Muscle of back (tissue), 11 donors: ENCODE measurements around the gene ZSCAN1. TPM values are rescaled to one million over a fixed set of nuclear protein-coding genes. Genes with fewer than 3 reads are reported as not detected.

Experiments used
- DNase-seq, 3 donors: peaks; one replicate each; pipeline versions ENCODE4 v3.0.0 to v3.0.0-alpha.2; 2013
- polyA plus RNA-seq, 10 donors: library from polyadenylated mRNA; unstranded; fragments of 120-200 nt; gene quantifications; one replicate each; pipeline ENCODE4 v1.2.1, GENCODE V29; 2013; ENCODE audit not compliant: insufficient read length in 10 of 10

The ZSCAN1 gene
- polyA plus RNA-seq, 10 donors = 0.48 to 1.5 (median 0.91) TPM

- DNase-seq = no peak
Measured at GRCh38 chr19:58040751-58041525, 7.1 kb downstream of the ZSCAN1 start.

DNA sequence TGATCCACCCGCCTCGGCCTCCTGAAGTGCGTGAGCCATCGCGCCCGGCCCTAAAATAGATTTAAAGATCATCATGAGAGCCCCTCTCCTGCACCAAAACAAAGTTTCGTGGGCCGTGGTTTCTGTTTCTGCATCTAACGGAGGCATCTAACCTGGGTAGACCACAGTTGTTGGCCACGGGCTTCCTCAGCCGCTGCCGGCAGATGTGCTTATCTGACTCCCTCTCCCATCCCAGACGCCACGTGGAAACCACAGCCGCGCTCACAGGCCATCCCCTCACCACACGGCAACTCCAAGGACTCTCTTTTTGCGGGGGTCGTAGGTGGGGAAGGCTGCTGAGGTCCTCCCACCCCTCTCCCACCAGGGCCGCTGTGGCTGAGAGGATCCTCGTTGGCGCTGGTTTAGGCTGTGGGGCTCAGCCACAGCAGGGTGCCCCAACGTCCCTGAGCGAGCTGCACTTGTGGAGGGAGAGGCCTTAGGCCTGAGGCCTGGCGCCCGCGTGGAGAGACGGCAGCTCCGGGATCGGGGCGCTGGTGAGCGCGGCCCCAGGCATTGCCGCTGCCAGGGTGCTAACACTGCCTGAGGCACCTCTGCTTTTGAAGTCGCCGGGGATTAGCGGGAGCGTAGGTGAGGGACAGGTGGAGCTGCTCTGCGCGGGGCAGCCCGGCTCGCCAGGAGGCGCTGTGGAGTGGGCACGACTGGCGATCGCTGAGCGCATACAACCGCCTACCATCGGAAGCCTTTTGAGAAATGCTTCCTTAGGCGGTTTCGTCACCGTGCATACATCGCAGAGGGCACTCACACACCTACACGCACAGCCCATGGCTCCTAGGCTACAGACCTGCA is 8.9 kb downstream of the ZSCAN1 start:
- no peak for DNase-seq

DNA sequence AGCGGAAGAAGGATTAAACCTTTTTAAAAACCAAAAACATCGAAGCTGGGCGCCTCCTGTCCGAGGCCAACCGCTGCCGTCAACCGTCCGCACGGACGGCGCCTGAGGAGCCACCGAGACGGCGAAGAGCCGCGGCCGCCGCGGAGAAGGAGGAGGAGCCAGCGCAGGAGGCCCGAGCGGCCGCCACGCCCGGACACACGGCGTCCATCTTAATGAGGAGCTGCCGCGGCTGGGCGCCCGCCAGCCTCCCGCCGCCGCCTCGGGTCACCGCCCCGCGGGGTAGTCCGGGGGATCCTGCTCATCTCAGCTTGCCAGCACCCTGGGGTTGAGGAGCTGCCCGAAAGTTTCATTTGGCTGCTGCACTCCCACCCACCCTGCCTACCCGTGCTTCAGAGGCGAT is 10.6 kb downstream of the ZSCAN1 start:
- no peak for DNase-seq

DNA sequence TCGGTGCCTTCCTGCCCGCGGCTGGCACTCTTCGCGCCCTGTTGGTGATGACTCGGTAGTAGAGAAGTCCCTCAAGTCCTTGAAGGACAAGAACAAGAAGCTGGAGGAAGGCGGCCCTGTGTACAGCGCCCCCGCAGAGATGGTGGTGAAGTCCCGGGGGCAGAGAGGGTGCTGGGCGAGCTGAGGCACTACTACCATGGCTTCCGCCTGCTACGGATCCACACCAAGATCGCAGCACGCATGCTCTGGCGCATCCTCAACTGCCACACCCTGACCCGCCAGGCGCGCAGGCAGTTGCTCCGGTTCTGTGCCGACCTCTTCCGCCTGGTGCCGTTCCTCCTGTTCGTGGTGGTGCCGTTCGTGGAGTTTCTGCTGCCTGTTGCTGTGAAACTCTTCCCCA is 11.1 kb downstream of the ZSCAN1 start:
- no peak for DNase-seq

GRCh38 chr19:58045411-58046050 is 11.7 kb downstream of the ZSCAN1 start:
- no peak for DNase-seq

DNA sequence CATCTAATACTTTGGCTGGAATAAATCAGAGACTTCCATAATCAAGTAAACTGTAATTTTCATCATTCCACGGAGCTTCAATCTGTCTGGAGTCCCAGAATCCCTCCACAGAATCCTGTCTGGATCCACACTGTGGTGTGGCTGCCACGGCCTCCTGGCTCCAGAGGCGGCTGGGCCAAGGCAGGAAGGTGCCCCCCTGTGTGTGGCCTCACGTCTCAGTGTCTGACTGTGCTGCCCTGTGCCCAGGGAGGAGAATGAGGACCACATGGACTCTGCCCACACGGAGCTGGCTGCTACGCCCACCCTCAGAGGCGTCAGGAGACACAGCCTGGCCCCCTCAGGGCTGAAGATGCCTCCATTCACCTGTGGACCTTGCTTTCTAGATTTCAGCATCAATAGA is 13.0 kb downstream of the ZSCAN1 start:
- DNase-seq = no peak

DNA sequence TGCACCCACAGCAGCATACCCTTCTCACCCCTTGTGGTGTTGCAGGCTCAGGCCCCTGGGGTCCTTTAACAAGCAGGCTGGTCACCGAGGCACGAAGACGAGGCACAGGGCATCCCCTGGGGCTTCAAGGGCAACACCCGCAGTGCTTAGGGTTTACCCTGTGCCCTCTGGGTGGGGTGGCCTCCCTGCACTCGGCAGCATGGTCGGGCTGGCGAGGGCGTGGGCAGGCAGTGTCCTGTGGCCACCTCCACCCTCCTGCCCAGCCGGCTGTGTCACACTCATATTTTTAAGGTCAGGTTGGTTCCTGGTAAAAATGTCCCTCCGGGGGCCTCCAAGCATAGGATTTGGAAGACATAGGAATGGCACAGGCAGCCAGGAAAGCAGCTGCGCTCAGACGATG is 13.8 kb downstream of the ZSCAN1 start:
- no peak for DNase-seq

DNA sequence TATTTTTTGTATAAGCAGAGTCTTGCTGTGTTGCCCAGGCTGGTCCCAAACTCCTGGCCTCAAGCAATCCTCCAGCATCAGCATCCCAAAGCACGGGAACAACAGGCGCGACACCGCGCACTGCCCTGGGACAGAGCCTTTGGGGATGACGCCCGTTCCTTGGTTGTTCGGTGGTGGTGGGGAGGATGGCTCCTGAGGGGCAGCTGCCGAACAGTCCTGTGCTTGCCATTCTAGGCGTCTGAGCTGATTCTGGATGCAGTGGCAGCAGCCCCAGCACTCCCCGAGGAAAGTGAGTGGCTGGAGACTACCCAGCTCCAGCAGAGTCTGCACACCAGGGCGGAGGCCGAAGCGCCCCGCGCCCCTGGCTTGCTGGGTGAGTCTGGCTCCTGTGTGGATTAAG is 18.4 kb downstream of the ZSCAN1 start:
- DNase-seq = no peak

DNA sequence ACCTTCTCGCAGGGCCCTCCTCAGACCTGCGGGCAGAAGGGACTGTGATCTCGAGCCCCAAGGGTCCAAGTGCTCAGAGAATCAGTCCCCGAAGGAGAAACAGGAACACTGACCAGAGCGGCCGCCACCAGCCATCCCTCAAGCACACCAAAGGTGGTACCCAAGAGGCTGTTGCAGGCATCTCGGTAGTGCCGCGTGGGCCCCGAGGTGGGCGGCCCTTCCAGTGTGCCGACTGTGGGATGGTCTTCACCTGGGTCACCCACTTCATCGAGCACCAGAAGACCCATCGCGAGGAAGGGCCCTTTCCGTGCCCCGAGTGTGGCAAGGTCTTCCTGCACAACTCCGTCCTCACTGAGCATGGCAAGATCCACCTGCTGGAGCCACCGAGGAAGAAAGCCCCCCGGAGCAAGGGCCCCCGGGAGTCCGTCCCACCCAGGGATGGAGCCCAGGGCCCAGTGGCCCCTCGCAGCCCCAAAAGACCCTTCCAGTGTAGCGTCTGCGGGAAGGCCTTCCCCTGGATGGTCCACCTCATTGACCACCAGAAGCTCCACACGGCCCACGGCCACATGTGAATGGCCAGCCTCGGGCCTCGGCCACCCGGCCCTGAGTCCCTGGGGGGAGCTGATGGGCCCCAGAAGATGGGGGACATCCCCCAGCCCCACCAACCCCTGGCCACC is 19.8 kb downstream of the ZSCAN1 start:
- DNase-seq = no peak

DNA sequence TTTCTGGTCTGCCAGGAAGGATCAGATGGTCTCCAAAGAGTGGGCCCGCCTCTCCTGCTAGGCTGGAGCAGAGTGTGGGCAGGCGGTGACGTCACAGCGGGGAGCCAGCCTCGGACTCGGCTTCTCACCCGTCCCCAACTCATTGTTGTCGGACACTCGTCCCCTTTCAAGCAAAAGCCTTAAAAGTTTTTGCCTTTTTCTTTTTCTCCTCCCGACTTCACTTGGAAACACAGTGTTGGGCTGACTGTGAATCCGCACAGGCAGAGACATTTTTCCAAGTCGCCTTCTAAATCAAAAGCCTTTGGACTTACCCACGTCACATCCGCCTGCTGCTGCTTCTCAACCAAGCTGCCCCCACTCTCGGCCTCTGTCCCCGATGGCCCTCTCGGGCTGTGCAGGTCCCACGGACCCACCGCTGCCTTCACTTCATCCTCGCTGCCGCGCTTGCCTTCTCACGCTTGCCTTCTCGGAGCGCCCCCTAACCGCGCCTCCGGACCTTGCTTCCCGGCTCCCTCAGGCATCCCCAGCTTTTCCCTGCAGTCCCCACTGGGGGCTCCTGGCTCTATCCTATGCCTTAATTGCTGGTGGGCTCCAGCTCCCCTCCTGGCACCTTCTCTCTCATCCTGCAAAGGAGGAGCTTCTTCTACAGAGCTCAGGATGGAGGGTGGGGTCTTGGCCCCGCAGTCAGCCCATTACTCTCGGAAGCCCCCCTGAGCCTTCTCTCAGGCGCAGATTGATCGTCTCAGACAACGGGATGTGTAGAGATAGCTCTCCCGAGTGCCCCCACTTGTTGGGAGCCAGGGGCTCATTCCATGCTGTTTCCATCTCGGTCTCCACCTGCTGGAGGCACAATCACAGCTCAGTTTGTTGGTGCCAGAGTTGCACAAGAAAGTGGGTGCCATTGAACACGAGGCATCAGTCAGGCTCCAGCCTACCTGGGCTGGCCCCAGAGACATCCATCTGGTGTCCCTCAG is 21.4 kb downstream of the ZSCAN1 start:
- peak; percentile 13 to 87 (median 65) for DNase-seq

GRCh38 chr19:58056261-58056660 is 22.4 kb downstream of the ZSCAN1 start:
- no peak for DNase-seq

DNA sequence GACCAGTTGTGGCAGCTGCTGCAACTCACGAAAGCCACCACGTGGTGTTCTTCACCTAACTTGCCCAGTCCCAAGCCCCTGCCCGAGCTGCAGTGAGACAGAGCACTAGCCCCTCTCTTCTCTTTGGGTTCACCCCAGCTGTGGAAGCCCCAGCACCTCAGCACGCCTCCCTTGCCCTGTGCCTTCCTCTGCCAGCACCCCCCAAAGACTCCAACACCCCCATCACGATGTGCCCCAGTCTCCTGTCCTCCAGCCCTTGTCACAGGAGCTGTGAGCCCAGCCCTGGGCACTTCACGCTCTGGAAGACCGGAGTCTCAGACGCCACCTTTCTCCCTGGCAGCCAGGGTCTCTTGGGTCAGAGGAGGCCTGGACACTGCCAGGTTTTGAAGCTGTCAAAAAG is 23.0 kb downstream of the ZSCAN1 start:
- DNase-seq = no peak

GRCh38 chr19:58058467-58058866 is 24.6 kb downstream of the ZSCAN1 start:
- DNase-seq = no peak

GRCh38 chr19:58059003-58059670 is 25.3 kb downstream of the ZSCAN1 start, which contains the start of gene ZNF135:
Gene ZNF135 (plus strand): TSS chr19:58059282. CDS start chr19:58060003, 721 bp downstream.
- peak; percentile 92 to 97 (median 93) for DNase-seq

GRCh38 chr19:58059671-58060078 is 25.9 kb downstream of the ZSCAN1 start:
- no peak for DNase-seq

- no peak for DNase-seq
Measured at GRCh38 chr19:58060231-58060630, 26.4 kb downstream of the ZSCAN1 start.

DNA sequence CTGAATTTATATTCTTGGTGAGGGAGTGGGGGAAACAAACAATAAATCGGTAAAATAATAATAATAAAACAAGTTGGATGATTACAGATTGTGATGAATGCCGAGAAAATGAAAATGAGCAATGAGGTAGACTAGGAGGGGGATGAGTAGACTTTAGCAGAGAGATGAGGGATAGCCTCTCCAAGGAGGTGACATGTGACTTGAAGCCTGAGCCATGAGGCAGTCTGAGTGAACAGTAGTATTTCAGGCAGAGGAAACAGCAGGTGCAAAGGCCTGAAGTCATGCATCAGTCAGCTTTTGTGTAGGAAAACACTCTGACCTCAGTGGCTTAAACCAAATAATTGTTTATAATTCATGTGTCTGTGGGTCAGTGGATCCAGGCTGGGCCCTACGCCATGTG is 29.9 kb downstream of the ZSCAN1 start:
- DNase-seq = no peak

- no peak for DNase-seq
Measured at GRCh38 chr19:58067240-58067912, 33.6 kb downstream of the ZSCAN1 start.

GRCh38 chr19:58079792-58080191 is 46.0 kb downstream of the ZSCAN1 start:
- DNase-seq = no peak
